GM23338 (cell line): ENCODE measurements around the gene EXOC3. TPM values are rescaled to one million over a fixed set of nuclear protein-coding genes. Genes with fewer than 3 reads are reported as not detected.

ENCODE experiments used
- ATAC-seq: fragments of 200-7000 bp; cut with Tn5 transposase; 3 replicates; pipeline ENCODE4 v1.9.1; 2020
- DNase-seq: peaks from one replicate; pipeline ENCODE4 v3.0.0-alpha.2; 2015; ENCODE audit warnings: low spot score
- H2AFZ ChIP-seq: fragments of 200-600 bp; sonication (generic); 2 replicates; pipeline ENCODE4 v1.8.0; 2016; ENCODE audit warnings: antibody characterized with exemption, mild to moderate bottlenecking, moderate library complexity
- H3F3A ChIP-seq: fragments of 200-600 bp; sonication (generic); replicated peaks from 2 replicates; pipeline ENCODE4 v1.8.0; 2017; ENCODE audit warnings: antibody characterized with exemption, mixed run types, low read depth
- H3K27ac ChIP-seq: fragments of 200-600 bp; sonication (generic); 2 replicates; pipeline ENCODE4 v1.6.1; 2016; ENCODE audit warnings: low read depth
- H3K27me3 ChIP-seq: fragments of 200-600 bp; sonication (generic); 2 replicates; pipeline ENCODE4 v1.8.0; 2016; ENCODE audit warnings: mild to moderate bottlenecking, mixed run types, moderate library complexity; ENCODE audit not compliant: insufficient read depth
- H3K36me3 ChIP-seq: fragments of 200-600 bp; sonication (generic); 2 replicates; pipeline ENCODE4 v1.8.0; 2016; ENCODE audit warnings: mild to moderate bottlenecking; ENCODE audit not compliant: insufficient read depth
- H3K4me1 ChIP-seq: fragments of 200-600 bp; sonication (generic); 2 replicates; pipeline ENCODE4 v1.8.0; 2016; ENCODE audit warnings: mild to moderate bottlenecking, moderate library complexity; ENCODE audit not compliant: insufficient read depth
- H3K4me2 ChIP-seq: fragments of 200-600 bp; sonication (generic); 2 replicates; pipeline ENCODE4 v1.7.1; 2017; ENCODE audit warnings: mixed run types
- H3K4me3 ChIP-seq: fragments of 200-600 bp; sonication (generic); 2 replicates; pipeline ENCODE4 v1.6.1; 2016; ENCODE audit warnings: mixed run types
- H3K79me2 ChIP-seq: fragments of 200-600 bp; sonication (generic); replicated peaks from 2 replicates; pipeline ENCODE4 v1.8.0; 2017; ENCODE audit warnings: mild to moderate bottlenecking; ENCODE audit not compliant: insufficient read depth
- H3K9me2 ChIP-seq: fragments of 200-600 bp; sonication (generic); 2 replicates; pipeline ENCODE4 v1.8.0; 2017; ENCODE audit not compliant: insufficient read depth
- H4K20me1 ChIP-seq: fragments of 200-600 bp; sonication (generic); replicated peaks from 2 replicates; pipeline ENCODE4 v1.8.0; 2017; ENCODE audit warnings: mild to moderate bottlenecking; ENCODE audit not compliant: insufficient read depth
- H3K27ac Mint-ChIP-seq: 2 replicates; pipeline ENCODE4 v1.8.0; 2020; ENCODE audit warnings: inconsistent platforms, mild to moderate bottlenecking, moderate library complexity, mixed read lengths
- H3K27me3 Mint-ChIP-seq: 3 replicates; pipeline ENCODE4 v1.8.0; 2022; ENCODE audit warnings: low read depth, mild to moderate bottlenecking, moderate library complexity, mixed read lengths, inconsistent platforms; ENCODE audit not compliant: insufficient read depth, poor library complexity
- H3K36me3 Mint-ChIP-seq: 3 replicates; pipeline ENCODE4 v1.8.0; 2021; ENCODE audit warnings: low read depth, mild to moderate bottlenecking, inconsistent platforms, moderate library complexity, mixed read lengths
- H3K4me1 Mint-ChIP-seq: 3 replicates; pipeline ENCODE4 v1.8.0; 2020; ENCODE audit warnings: mild to moderate bottlenecking, inconsistent platforms, mixed read lengths
- H3K4me3 Mint-ChIP-seq: 3 replicates; pipeline ENCODE4 v1.8.0; 2021; ENCODE audit warnings: moderate library complexity, mild to moderate bottlenecking, inconsistent platforms, mixed read lengths
- H3K9me3 Mint-ChIP-seq: 3 replicates; pipeline ENCODE4 v1.8.0; 2020; ENCODE audit warnings: moderate library complexity, mild to moderate bottlenecking, inconsistent platforms, mixed read lengths
- CREB1 ChIP-seq: fragments of 250-450 bp; sonication (Bioruptor Pico); IDR thresholded peaks from 2 replicates; pipeline ENCODE4 v1.5.0; 2020; ENCODE audit warnings: low read depth, mild to moderate bottlenecking, moderate library complexity
- CTCF ChIP-seq, 2 experiments: fragments of 200-600 bp in 1 of 2; sonication (generic) in 1 of 2; conservative IDR thresholded peaks; 2 replicates each; pipeline versions ENCODE4 v1.5.1 to v1.6.1; 2016 to 2017; ENCODE audit warnings: antibody characterized with exemption in 2 of 2, low read depth in 2 of 2, mild to moderate bottlenecking in 2 of 2, moderate library complexity in 1 of 2
- ETS1 ChIP-seq: IDR thresholded peaks from 2 replicates; pipeline ENCODE4 v1.6.1; 2016; ENCODE audit warnings: antibody characterized with exemption
- EZH2phosphoT487 ChIP-seq: fragments of 200-600 bp; sonication (generic); IDR thresholded peaks from one replicate; pipeline ENCODE4 v1.8.1; 2018; ENCODE audit warnings: antibody characterized with exemption; ENCODE audit not compliant: unreplicated experiment
- JUNB ChIP-seq: IDR thresholded peaks from one replicate; pipeline ENCODE4 v1.6.1; 2016; ENCODE audit warnings: antibody characterized with exemption; ENCODE audit not compliant: unreplicated experiment
- NANOG ChIP-seq: IDR thresholded peaks from 2 replicates; pipeline ENCODE4 v1.6.1; 2016; ENCODE audit warnings: antibody characterized with exemption, borderline replicate concordance
- POLR2AphosphoS5 ChIP-seq: IDR thresholded peaks from 2 replicates; pipeline ENCODE4 v1.6.1; 2016; ENCODE audit warnings: antibody characterized with exemption, low read depth
- REST ChIP-seq: IDR thresholded peaks from one replicate; pipeline ENCODE4 v1.6.1; 2018; ENCODE audit warnings: antibody characterized with exemption; ENCODE audit not compliant: unreplicated experiment
- STAT1 ChIP-seq: IDR thresholded peaks from one replicate; pipeline ENCODE4 v1.6.1; 2016; ENCODE audit warnings: antibody characterized with exemption; ENCODE audit not compliant: unreplicated experiment
- ZNF114 ChIP-seq: fragments of 250-450 bp; sonication (Bioruptor Pico); IDR thresholded peaks from 2 replicates; pipeline ENCODE4 v1.5.0; 2020; ENCODE audit warnings: mild to moderate bottlenecking, moderate library complexity
- ZNF331 ChIP-seq: fragments of 250-450 bp; sonication (Bioruptor Pico); IDR thresholded peaks from 2 replicates; pipeline ENCODE4 v1.5.0; 2020; ENCODE audit warnings: low read depth, mild to moderate bottlenecking, moderate library complexity
- polyA plus RNA-seq: library from polyadenylated mRNA; unstranded; fragments of >200 nt; fragmentation: Nextera tagmentation; extraction: Ambion mirVana; gene quantifications from 2 replicates; pipeline ENCODE4 v1.2.1, GENCODE V29; 2016
- total RNA-seq: library from RNA; depleted of rRNA; stranded (reverse); fragments of >200 nt; shearing (Covaris generic); gene quantifications from 2 replicates; pipeline ENCODE4 v1.2.3, GENCODE V29; 2014

EXOC3 gene
- total and polyA plus RNA-seq, 2 experiments from 2014 or later = 13.4 to 31.6 TPM

DNA sequence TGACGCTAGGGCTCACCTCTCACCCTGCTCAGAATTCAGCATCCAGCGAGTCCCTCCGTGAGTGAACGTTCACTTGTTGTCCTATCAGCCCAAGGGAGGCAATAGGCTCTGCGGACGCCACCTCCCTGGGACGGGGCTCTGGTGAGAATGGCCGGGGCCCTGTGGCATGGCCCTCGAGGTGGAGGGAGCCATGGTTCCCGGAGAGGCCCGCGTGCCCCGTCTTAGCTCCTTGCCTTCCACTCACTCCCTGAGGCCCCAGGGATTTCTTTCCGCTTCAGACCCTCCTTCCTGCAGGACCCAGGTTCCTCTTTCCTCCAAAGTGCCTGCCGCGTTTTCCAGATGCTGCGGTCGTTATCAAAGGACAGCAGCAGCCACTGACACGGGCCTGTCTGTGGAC lies 21.5 kb downstream of the EXOC3 start:
- H3F3A ChIP-seq = no peaks in the 10 kb centered on the region
- H3K4me3 ChIP-seq = no peak overlapping the region
- TF ChIP-seq ZNF114 (no peak), CTCF (conservative IDR thresholded peaks at IDR 0.05; ENCODE audit: low read depth in 2 of 2) (no peak), ETS1 (no peak), NANOG (no peak), CREB1 (no peak), REST (no peak), EZH2phosphoT487 (no peak), ZNF331 (CRISPR knock-in tag) (no peak), STAT1 (no peak), POLR2AphosphoS5 (no peak), JUNB (no peak)
- no peaks in the 10 kb centered on the region for H4K20me1 ChIP-seq
- Mint-ChIP-seq H3K4me1 (no peaks in the 10 kb centered on the region), H3K27ac (no peak overlapping the region), H3K36me3 (peaks cover 25% of the 10 kb centered on the region), H3K9me3 (no peaks in the 10 kb centered on the region), H3K4me3 (no peak overlapping the region), H3K27me3 (peaks cover 10% of the 10 kb centered on the region)
- ATAC-seq (no peak), DNase-seq (no peak)
- no peaks in the 10 kb centered on the region for H3K4me1 ChIP-seq
- H2AFZ ChIP-seq = no peak overlapping the region
- H3K27me3 ChIP-seq = no peaks in the 10 kb centered on the region
- peaks cover 20% of the 10 kb centered on the region; the same call in 1 of the 2 replicates for H3K36me3 ChIP-seq
- no peak overlapping the region for H3K4me2 ChIP-seq
- H3K9me2 ChIP-seq = no peaks in the 10 kb centered on the region
- no peaks in the 10 kb centered on the region for H3K79me2 ChIP-seq
- H3K27ac ChIP-seq = no peak overlapping the region
